ENCODE results near the gene MYRFL. TPM values are rescaled to one million over a fixed set of nuclear protein-coding genes. Genes with fewer than 3 reads are reported as not detected.
A peak's percentile ranks its signal among the peaks of the same experiment; 100 is the strongest.

MYRFL gene
- total RNA-seq, 2 donors from 2014 or later = 0.27 TPM; not detected in 1

DNA sequence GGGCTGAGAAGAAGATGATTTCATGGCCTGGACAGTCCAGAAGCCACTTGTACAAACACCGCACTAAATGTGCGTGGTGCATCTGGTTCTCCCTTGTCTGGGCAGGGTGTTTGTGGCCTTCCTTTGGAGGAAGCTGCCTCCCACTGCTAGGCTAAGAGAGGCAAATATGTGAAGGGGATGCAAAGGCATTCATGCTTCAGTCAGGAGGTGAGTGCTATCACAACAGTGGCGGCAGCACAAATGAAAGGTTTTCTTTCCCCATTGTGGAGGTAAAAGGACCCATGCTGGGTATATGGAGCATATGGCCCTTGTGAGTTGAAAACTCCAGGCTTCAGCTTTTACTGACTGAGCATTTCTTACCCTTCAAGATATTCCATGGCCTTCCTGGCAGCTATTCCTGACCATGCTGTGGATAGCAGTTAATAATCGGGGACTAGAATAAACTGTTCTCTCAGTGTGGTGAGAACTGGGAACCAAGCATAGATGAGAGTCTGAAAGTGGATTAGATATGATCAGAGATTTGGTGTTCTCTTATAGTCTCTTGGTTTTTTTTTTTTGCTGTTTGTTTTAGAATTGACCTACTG lies 69.9 kb downstream of the MYRFL start:
- H3K27ac ChIP-seq = no peak overlapping the region
- no peak overlapping the region for H3K4me3 ChIP-seq
- no peaks in the 10 kb centered on the region for H3K4me1 ChIP-seq (replicated peaks)
- no peak for DNase-seq (ENCODE audit: low spot score)
- WGBS = 94% methylated on average over 4 of the region's 4 CpGs
- intact Hi-C loops (cut with DNase I) = no loop called here
- no peak for TF ChIP-seq POLR2AphosphoS5 (IDR thresholded peaks at IDR 0.05)
- TF ChIP-seq POLR2A (IDR thresholded peaks at IDR 0.05) = no peak
- no peaks in the 10 kb centered on the region for H3K27me3 ChIP-seq (replicated peaks; ENCODE audit: insufficient read depth)
- no peaks in the 10 kb centered on the region for H3K9me3 ChIP-seq
- no peaks in the 10 kb centered on the region for H3K36me3 ChIP-seq

DNA sequence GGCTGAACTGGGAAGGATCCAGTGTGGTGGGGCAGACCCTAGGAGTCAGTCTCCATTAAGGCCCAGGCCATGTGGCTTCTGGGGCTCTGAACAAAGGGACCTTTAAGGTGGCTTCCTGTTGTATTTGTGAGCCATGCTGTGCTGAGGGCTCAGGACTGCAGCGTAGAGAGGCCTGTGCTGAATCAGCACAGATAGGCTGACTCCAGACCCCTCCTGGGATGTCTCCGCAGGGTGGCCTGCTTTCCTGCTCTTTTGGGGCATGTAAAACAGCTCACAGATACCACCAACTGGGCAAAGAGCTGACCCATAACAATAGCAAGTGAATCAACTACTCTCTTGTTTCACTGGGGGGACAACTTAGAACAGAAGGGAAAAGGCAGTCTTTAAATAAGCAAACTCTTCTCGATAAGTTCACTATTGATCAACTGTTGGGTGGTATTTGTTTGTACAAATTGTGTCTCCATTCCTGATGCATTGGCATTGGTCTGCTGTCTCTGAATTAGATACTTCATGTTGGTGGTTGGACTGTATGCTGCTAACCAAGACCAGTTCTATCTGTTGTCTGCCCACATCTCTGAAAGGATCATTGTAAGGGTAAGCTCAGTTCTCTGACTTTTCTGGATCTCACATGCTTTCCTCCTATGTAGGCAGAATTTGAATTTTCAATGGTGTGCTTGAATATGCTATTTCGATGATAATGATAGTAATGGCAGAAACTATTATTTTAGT lies 71.8 kb downstream of the MYRFL start:
- 100% methylated on average over 4 of the region's 4 CpGs for WGBS
- intact Hi-C loops (cut with DNase I) = no loop called here

DNA sequence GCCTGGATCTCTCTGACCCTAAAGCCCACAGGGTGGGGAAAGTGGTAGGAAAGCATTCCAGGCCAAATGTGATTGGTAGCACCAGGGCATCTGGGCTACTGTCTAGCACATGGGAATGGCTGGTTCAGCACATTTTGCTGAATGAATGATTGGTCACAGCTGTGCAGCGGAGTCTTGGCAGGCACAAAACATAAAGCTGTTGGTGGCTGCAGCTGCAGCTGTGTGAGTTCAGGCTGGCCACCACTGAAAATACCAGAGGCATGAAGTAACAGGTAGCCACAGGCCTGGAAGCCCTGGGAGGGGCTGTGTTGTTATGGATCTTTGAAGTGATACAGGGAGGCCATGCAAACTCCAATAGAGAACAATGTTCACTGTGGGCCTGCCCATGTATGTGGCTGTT lies 72.7 kb downstream of the MYRFL start:
- H3K27ac ChIP-seq = no peak overlapping the region
- H3K4me3 ChIP-seq = no peak overlapping the region
- no peaks in the 10 kb centered on the region for H3K36me3 ChIP-seq
- no peaks in the 10 kb centered on the region for H3K9me3 ChIP-seq
- 63% methylated on average over 1 of the region's 1 CpG for WGBS
- intact Hi-C loops (cut with DNase I) = no loop called here
- no peaks in the 10 kb centered on the region for H3K27me3 ChIP-seq (replicated peaks; ENCODE audit: insufficient read depth)
- TF ChIP-seq POLR2A (IDR thresholded peaks at IDR 0.05) (no peak), POLR2AphosphoS5 (IDR thresholded peaks at IDR 0.05) (no peak)
- TF ChIP-seq, protein P1, sequence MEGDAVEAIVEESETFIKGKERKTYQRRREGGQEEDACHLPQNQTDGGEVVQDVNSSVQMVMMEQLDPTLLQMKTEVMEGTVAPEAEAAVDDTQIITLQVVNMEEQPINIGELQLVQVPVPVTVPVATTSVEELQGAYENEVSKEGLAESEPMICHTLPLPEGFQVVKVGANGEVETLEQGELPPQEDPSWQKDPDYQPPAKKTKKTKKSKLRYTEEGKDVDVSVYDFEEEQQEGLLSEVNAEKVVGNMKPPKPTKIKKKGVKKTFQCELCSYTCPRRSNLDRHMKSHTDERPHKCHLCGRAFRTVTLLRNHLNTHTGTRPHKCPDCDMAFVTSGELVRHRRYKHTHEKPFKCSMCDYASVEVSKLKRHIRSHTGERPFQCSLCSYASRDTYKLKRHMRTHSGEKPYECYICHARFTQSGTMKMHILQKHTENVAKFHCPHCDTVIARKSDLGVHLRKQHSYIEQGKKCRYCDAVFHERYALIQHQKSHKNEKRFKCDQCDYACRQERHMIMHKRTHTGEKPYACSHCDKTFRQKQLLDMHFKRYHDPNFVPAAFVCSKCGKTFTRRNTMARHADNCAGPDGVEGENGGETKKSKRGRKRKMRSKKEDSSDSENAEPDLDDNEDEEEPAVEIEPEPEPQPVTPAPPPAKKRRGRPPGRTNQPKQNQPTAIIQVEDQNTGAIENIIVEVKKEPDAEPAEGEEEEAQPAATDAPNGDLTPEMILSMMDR (IDR thresholded peaks at IDR 0.05) = no peak
- H3K4me1 ChIP-seq (replicated peaks) = no peaks in the 10 kb centered on the region
- DNase-seq (ENCODE audit: low spot score) = no peak

More for the DNA sequence above, 71.8 kb downstream of the MYRFL start:
- Histone ChIP-seq H3K27ac (no peak overlapping the region), H3K36me3 (no peaks in the 10 kb centered on the region), H3K27me3 (replicated peaks; ENCODE audit: insufficient read depth) (no peaks in the 10 kb centered on the region), H3K4me1 (replicated peaks) (no peaks in the 10 kb centered on the region), H3K4me3 (no peak overlapping the region), H3K9me3 (no peaks in the 10 kb centered on the region)
- DNase-seq (ENCODE audit: low spot score) = no peak
- TF ChIP-seq, protein P1 (IDR thresholded peaks at IDR 0.05) = no peak
- TF ChIP-seq POLR2A (IDR thresholded peaks at IDR 0.05) (no peak), POLR2AphosphoS5 (IDR thresholded peaks at IDR 0.05) (no peak)

DNA sequence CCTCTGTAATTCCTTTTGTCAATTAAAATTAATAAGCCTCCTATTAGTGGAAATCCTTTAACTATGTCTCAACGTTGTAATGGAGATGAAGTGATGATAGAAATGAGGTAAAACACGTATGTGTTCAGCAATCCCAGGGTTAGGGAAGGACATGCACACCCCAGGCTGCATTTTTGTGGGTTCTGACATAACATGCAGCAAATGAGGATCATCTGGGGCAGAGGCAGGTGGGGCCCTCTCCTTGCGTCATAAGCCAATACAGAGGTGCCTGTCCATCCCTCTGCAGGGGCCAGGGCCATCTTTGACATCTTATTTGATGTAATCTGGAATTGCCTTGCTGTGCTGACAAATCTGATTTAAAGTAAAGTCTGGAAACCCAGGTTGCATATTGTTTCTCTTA lies 73.2 kb downstream of the MYRFL start:
- Histone ChIP-seq H3K27ac (no peak overlapping the region), H3K27me3 (replicated peaks; ENCODE audit: insufficient read depth) (no peaks in the 10 kb centered on the region), H3K9me3 (no peaks in the 10 kb centered on the region), H3K36me3 (no peaks in the 10 kb centered on the region), H3K4me3 (no peak overlapping the region), H3K4me1 (replicated peaks) (no peaks in the 10 kb centered on the region)
- DNase-seq (ENCODE audit: low spot score) = no peak
- 68% methylated on average over 3 of the region's 3 CpGs for WGBS
- TF ChIP-seq, protein P1 (IDR thresholded peaks at IDR 0.05) = no peak
- TF ChIP-seq POLR2A (IDR thresholded peaks at IDR 0.05) = no peak
- TF ChIP-seq POLR2AphosphoS5 (IDR thresholded peaks at IDR 0.05) = no peak
- intact Hi-C loops (cut with DNase I) = no loop called here

- no peak for TF ChIP-seq POLR2A (IDR thresholded peaks at IDR 0.05)
- TF ChIP-seq POLR2AphosphoS5 (IDR thresholded peaks at IDR 0.05) = no peak
- TF ChIP-seq, protein P1 (IDR thresholded peaks at IDR 0.05) = peak; percentile 71 to 93 (median 78)
- WGBS = 2% methylated on average over 4 of the region's 4 CpGs
- no peak overlapping the region for H3K27ac ChIP-seq
- H3K4me1 ChIP-seq (replicated peaks) = no peaks in the 10 kb centered on the region
- intact Hi-C loops (cut with DNase I) = loop anchor here (2.0 kb wide), 1 partner anchor 676 kb away; no protein-coding TSS in a partner anchor
- H3K36me3 ChIP-seq = no peaks in the 10 kb centered on the region
- H3K27me3 ChIP-seq (replicated peaks; ENCODE audit: insufficient read depth) = no peaks in the 10 kb centered on the region
- DNase-seq (ENCODE audit: low spot score) = peak; percentile 85
- no peak overlapping the region for H3K4me3 ChIP-seq
- H3K9me3 ChIP-seq = no peaks in the 10 kb centered on the region
Observed at GRCh38 chr12:69900720-69901131, 75.7 kb downstream of the MYRFL start.
